Measurements from ENCODE around the gene SDF4.

GRCh38 chr1:1197188-1197500, 34.7 kb downstream of the SDF4 start:
- no peak for TF ChIP-seq POLR2A (IDR thresholded peaks at IDR 0.05)
- no peak for TF ChIP-seq CTCF (IDR thresholded peaks at IDR 0.05)
- no peak for TF ChIP-seq POLR2AphosphoS5 (IDR thresholded peaks at IDR 0.05; ENCODE audit: insufficient read depth in 1 of 2, low read depth in 1 of 2)

All from vagina (tissue), 2 donors.